ENCODE data around the gene DSCAM. TPM values are rescaled to one million over a fixed set of nuclear protein-coding genes. Genes with fewer than 3 reads are reported as not detected.

Gene DSCAM
- polyA plus RNA-seq, 1 donor: 0.85 TPM

DNA sequence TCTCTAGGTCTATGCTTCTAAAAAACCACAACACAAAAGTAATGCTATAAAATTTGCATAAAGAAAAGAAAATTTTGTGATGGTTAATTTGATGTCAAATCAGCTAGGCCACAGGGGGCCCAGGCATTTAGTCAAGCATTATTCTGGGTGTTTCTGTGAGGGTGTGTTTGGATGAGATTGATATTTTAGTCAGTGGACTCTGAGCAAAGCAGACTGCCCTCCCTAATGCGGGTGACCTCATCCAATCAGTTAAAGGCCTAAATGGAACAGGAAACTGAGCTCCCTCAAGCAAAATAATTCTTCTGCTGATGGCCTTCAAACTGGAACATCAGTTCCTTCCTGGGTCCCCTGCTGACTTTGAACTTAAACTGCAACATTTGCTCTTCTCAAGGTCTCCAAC is 358.0 kb downstream of the DSCAM start:
- Histone ChIP-seq H3K27me3 (ENCODE audit: control insufficient read depth, insufficient read depth, low read length) (no peaks in the 10 kb centered on the region), H3K4me1 (ENCODE audit: control insufficient read depth, insufficient read depth, low read length) (no peaks in the 10 kb centered on the region), H3K27ac (ENCODE audit: low read length) (no peak overlapping the region), H3K36me3 (ENCODE audit: control insufficient read depth, insufficient read depth, low read length) (no peaks in the 10 kb centered on the region), H3K4me3 (ENCODE audit: low read length) (no peak overlapping the region), H3K9me3 (ENCODE audit: control insufficient read depth, low read depth, low read length) (no peaks in the 10 kb centered on the region)
- no peak for DNase-seq
- no CpG with 5 or more reads among the region's 1 CpG for WGBS (ENCODE audit: insufficient coverage, low lambda C conversion rate)

DNA sequence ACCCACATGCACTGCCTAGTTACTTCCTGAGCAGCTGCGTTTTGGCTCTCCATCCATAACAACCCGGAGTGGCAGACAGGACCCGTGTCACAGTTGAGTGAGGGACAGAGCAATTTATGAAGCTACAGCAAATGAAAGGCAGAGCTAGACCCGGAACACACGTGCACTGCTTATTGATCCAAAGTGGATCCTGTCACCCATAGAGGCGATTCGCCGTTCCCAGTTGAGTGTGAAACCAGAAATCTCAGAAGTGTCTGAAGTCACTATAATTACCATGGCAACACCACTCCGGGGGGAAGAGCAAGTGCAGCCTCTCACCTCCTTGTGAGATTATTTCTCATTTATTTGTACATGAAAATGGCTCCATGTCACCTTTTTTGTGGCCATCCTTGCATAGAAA is 365.2 kb downstream of the DSCAM start:
- DNase-seq: no peak
- Histone ChIP-seq H3K9me3 (ENCODE audit: control insufficient read depth, low read depth, low read length) (no peaks in the 10 kb centered on the region), H3K4me3 (ENCODE audit: low read length) (no peak overlapping the region), H3K36me3 (ENCODE audit: control insufficient read depth, insufficient read depth, low read length) (no peaks in the 10 kb centered on the region), H3K27ac (ENCODE audit: low read length) (no peak overlapping the region), H3K4me1 (ENCODE audit: control insufficient read depth, insufficient read depth, low read length) (no peaks in the 10 kb centered on the region), H3K27me3 (ENCODE audit: control insufficient read depth, insufficient read depth, low read length) (no peaks in the 10 kb centered on the region)
- WGBS (ENCODE audit: insufficient coverage, low lambda C conversion rate): no CpG with 5 or more reads among the region's 9 CpGs

- H3K27me3 ChIP-seq (ENCODE audit: control insufficient read depth, insufficient read depth, low read length): no peaks in the 10 kb centered on the region
- WGBS (ENCODE audit: insufficient coverage, low lambda C conversion rate): no CpG with 5 or more reads among the region's 15 CpGs
- H3K9me3 ChIP-seq (ENCODE audit: control insufficient read depth, low read depth, low read length): no peaks in the 10 kb centered on the region
- no peak for DNase-seq
- no peaks in the 10 kb centered on the region for H3K36me3 ChIP-seq (ENCODE audit: control insufficient read depth, insufficient read depth, low read length)
- H3K27ac ChIP-seq (ENCODE audit: low read length): no peak overlapping the region
- H3K4me1 ChIP-seq (ENCODE audit: control insufficient read depth, insufficient read depth, low read length): no peaks in the 10 kb centered on the region
- H3K4me3 ChIP-seq (ENCODE audit: low read length): no peak overlapping the region
These were observed 372.4 kb downstream of the DSCAM start for GRCh38 chr21:40474513-40474912.

GRCh38 chr21:40472013-40472412 is 374.9 kb downstream of the DSCAM start:
- H3K27me3 ChIP-seq (ENCODE audit: control insufficient read depth, insufficient read depth, low read length): no peaks in the 10 kb centered on the region
- no peak overlapping the region for H3K4me3 ChIP-seq (ENCODE audit: low read length)
- no peaks in the 10 kb centered on the region for H3K4me1 ChIP-seq (ENCODE audit: control insufficient read depth, insufficient read depth, low read length)
- H3K9me3 ChIP-seq (ENCODE audit: control insufficient read depth, low read depth, low read length): no peaks in the 10 kb centered on the region
- H3K27ac ChIP-seq (ENCODE audit: low read length): no peak overlapping the region
- 60% methylated on average over 1 of the region's 4 CpGs for WGBS (ENCODE audit: insufficient coverage, low lambda C conversion rate)
- no peaks in the 10 kb centered on the region for H3K36me3 ChIP-seq (ENCODE audit: control insufficient read depth, insufficient read depth, low read length)
- no peak for DNase-seq

GRCh38 chr21:40471103-40471502 is 375.9 kb downstream of the DSCAM start:
- DNase-seq: no peak
- Histone ChIP-seq H3K27ac (ENCODE audit: low read length) (no peak overlapping the region), H3K4me1 (ENCODE audit: control insufficient read depth, insufficient read depth, low read length) (no peaks in the 10 kb centered on the region), H3K27me3 (ENCODE audit: control insufficient read depth, insufficient read depth, low read length) (no peaks in the 10 kb centered on the region), H3K9me3 (ENCODE audit: control insufficient read depth, low read depth, low read length) (no peaks in the 10 kb centered on the region), H3K36me3 (ENCODE audit: control insufficient read depth, insufficient read depth, low read length) (no peaks in the 10 kb centered on the region), H3K4me3 (ENCODE audit: low read length) (no peak overlapping the region)
- WGBS (ENCODE audit: insufficient coverage, low lambda C conversion rate): 100% methylated on average over 2 of the region's 2 CpGs

- Histone ChIP-seq H3K27ac (ENCODE audit: low read length) (no peak overlapping the region), H3K9me3 (ENCODE audit: control insufficient read depth, low read depth, low read length) (no peaks in the 10 kb centered on the region), H3K27me3 (ENCODE audit: control insufficient read depth, insufficient read depth, low read length) (no peaks in the 10 kb centered on the region), H3K36me3 (ENCODE audit: control insufficient read depth, insufficient read depth, low read length) (no peaks in the 10 kb centered on the region), H3K4me3 (ENCODE audit: low read length) (no peak overlapping the region), H3K4me1 (ENCODE audit: control insufficient read depth, insufficient read depth, low read length) (no peaks in the 10 kb centered on the region)
- WGBS (ENCODE audit: insufficient coverage, low lambda C conversion rate): no CpG with 5 or more reads among the region's 1 CpG
- no peak for DNase-seq
These were observed 380.0 kb downstream of the DSCAM start for GRCh38 chr21:40466893-40467483.

DNA sequence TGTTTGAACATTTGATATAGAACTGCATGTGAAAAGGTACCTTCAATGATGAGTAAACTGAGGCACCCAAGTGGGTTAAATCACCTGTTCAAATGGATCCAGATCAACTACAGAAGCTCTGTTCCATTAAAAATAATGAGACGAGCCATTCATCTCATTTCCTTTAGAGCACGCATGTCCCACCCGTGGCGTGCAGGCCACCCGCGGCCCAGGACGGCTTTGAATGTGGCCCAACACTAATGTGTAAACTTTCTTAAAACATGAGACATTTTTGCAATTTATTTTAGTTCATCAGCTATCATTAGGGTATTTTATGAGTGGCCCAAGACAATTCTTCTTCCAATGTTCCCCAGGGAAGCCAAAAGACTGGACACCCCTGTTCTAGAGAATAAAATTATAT is 381.6 kb downstream of the DSCAM start:
- WGBS (ENCODE audit: insufficient coverage, low lambda C conversion rate): no CpG with 5 or more reads among the region's 7 CpGs
- Histone ChIP-seq H3K27ac (ENCODE audit: low read length) (no peak overlapping the region), H3K9me3 (ENCODE audit: control insufficient read depth, low read depth, low read length) (no peaks in the 10 kb centered on the region), H3K27me3 (ENCODE audit: control insufficient read depth, insufficient read depth, low read length) (no peaks in the 10 kb centered on the region), H3K4me1 (ENCODE audit: control insufficient read depth, insufficient read depth, low read length) (no peaks in the 10 kb centered on the region), H3K4me3 (ENCODE audit: low read length) (no peak overlapping the region), H3K36me3 (ENCODE audit: control insufficient read depth, insufficient read depth, low read length) (no peaks in the 10 kb centered on the region)
- no peak for DNase-seq

DNA sequence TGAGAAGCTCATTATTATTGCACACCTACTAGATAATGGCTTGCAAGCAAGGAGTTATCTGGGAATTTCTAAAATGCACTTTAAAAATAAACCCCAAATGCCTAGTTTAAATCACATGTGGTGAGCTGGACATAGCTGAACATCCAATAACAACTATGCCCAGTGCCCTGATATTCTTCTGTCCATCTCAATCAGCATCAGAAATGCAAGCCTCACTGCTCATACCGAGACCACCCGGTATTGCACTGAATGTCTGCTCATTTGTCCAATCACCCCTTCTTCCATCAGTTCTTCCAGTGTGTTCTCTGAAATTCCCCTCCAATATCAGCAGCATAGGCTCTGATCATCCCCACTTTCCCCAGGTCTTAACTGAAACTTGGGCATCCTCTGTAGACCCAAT is 383.8 kb downstream of the DSCAM start:
- Histone ChIP-seq H3K36me3 (ENCODE audit: control insufficient read depth, insufficient read depth, low read length) (no peaks in the 10 kb centered on the region), H3K4me3 (ENCODE audit: low read length) (no peak overlapping the region), H3K9me3 (ENCODE audit: control insufficient read depth, low read depth, low read length) (no peaks in the 10 kb centered on the region), H3K27ac (ENCODE audit: low read length) (no peak overlapping the region), H3K4me1 (ENCODE audit: control insufficient read depth, insufficient read depth, low read length) (no peaks in the 10 kb centered on the region), H3K27me3 (ENCODE audit: control insufficient read depth, insufficient read depth, low read length) (no peaks in the 10 kb centered on the region)
- WGBS (ENCODE audit: insufficient coverage, low lambda C conversion rate): no CpG with 5 or more reads among the region's 2 CpGs
- no peak for DNase-seq

DNA sequence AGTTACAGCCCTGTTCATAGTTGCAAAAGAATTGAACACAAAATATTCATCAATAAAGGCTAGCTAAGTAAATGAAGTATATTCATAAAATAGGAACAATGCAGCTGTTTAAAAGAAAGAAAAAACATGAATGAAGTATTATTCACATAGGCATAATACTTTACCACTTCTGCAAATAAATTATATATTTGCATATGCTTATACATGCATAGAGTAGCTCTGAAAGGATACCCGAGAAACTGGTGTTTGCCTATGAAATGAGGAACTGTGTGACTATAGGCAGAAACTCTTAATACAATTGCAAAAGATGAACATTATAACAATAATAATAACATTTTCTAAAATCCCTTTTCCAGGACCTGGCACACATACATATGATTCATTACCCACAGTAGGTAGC is 385.9 kb downstream of the DSCAM start:
- no peaks in the 10 kb centered on the region for H3K27me3 ChIP-seq (ENCODE audit: control insufficient read depth, insufficient read depth, low read length)
- H3K4me3 ChIP-seq (ENCODE audit: low read length): no peak overlapping the region
- DNase-seq: no peak
- no peaks in the 10 kb centered on the region for H3K4me1 ChIP-seq (ENCODE audit: control insufficient read depth, insufficient read depth, low read length)
- no peaks in the 10 kb centered on the region for H3K9me3 ChIP-seq (ENCODE audit: control insufficient read depth, low read depth, low read length)
- no CpG with 5 or more reads among the region's 1 CpG for WGBS (ENCODE audit: insufficient coverage, low lambda C conversion rate)
- H3K27ac ChIP-seq (ENCODE audit: low read length): no peak overlapping the region
- no peaks in the 10 kb centered on the region for H3K36me3 ChIP-seq (ENCODE audit: control insufficient read depth, insufficient read depth, low read length)

- 80% methylated on average over 1 of the region's 2 CpGs for WGBS (ENCODE audit: insufficient coverage, low lambda C conversion rate)
- H3K27me3 ChIP-seq (ENCODE audit: control insufficient read depth, insufficient read depth, low read length): no peaks in the 10 kb centered on the region
- H3K4me3 ChIP-seq (ENCODE audit: low read length): no peak overlapping the region
- H3K27ac ChIP-seq (ENCODE audit: low read length): no peak overlapping the region
- H3K9me3 ChIP-seq (ENCODE audit: control insufficient read depth, low read depth, low read length): no peaks in the 10 kb centered on the region
- H3K36me3 ChIP-seq (ENCODE audit: control insufficient read depth, insufficient read depth, low read length): no peaks in the 10 kb centered on the region
- DNase-seq: no peak
- no peaks in the 10 kb centered on the region for H3K4me1 ChIP-seq (ENCODE audit: control insufficient read depth, insufficient read depth, low read length)
These were observed 389.2 kb downstream of the DSCAM start for GRCh38 chr21:40457741-40458140.

GRCh38 chr21:40454057-40454456 is 392.9 kb downstream of the DSCAM start:
- no peak overlapping the region for H3K4me3 ChIP-seq (ENCODE audit: low read length)
- no peak overlapping the region for H3K27ac ChIP-seq (ENCODE audit: low read length)
- H3K36me3 ChIP-seq (ENCODE audit: control insufficient read depth, insufficient read depth, low read length): no peaks in the 10 kb centered on the region
- no peaks in the 10 kb centered on the region for H3K4me1 ChIP-seq (ENCODE audit: control insufficient read depth, insufficient read depth, low read length)
- no peak for DNase-seq
- H3K27me3 ChIP-seq (ENCODE audit: control insufficient read depth, insufficient read depth, low read length): no peaks in the 10 kb centered on the region
- 100% methylated on average over 1 of the region's 3 CpGs for WGBS (ENCODE audit: insufficient coverage, low lambda C conversion rate)
- no peaks in the 10 kb centered on the region for H3K9me3 ChIP-seq (ENCODE audit: control insufficient read depth, low read depth, low read length)

All from large intestine (tissue), 3 donors.